DMS153 treated with DMSO at 0.1 percent for 48 hours (cell line): ENCODE results near the gene LY6G5B.

Experiments used
- DNase-seq: peaks from one replicate; lab custom pipeline; 2025; ENCODE audit not compliant: unreplicated experiment; lab: John Stamatoyannopoulos, UW

Gene LY6G5B

GRCh38 chr6:31669676-31670075 is at the start of gene LY6G5B:
LY6G5B (plus strand) TSS chr6:31669976; CDS start chr6:31670951, 975 bp downstream.
- DNase-seq = no peak

- peak; percentile 30 for DNase-seq
Observed at GRCh38 chr6:31620586-31621319, 49.0 kb upstream of the LY6G5B start, which contains the start of gene PRRC2A. PRRC2A (plus strand) TSS chr6:31620715; CDS start chr6:31622790, 2,075 bp downstream.

- no peak for DNase-seq
Observed at GRCh38 chr6:31621320-31621939, 48.3 kb upstream of the LY6G5B start.

- no peak for DNase-seq
Observed at GRCh38 chr6:31621991-31622390, 47.8 kb upstream of the LY6G5B start.

- DNase-seq = no peak
Observed at GRCh38 chr6:31622684-31623091, 47.1 kb upstream of the LY6G5B start.

GRCh38 chr6:31624070-31624469 is 45.7 kb upstream of the LY6G5B start:
- DNase-seq = no peak

GRCh38 chr6:31626952-31627351 is 42.8 kb upstream of the LY6G5B start:
- no peak for DNase-seq

- no peak for DNase-seq
Observed at GRCh38 chr6:31627690-31628287, 42.0 kb upstream of the LY6G5B start.

GRCh38 chr6:31629014-31629413 is 40.8 kb upstream of the LY6G5B start:
- no peak for DNase-seq

GRCh38 chr6:31630177-31630934 is 39.4 kb upstream of the LY6G5B start:
- DNase-seq = no peak

- DNase-seq = no peak
Observed at GRCh38 chr6:31631209-31631608, 38.6 kb upstream of the LY6G5B start.

GRCh38 chr6:31631681-31632278 is 38.0 kb upstream of the LY6G5B start:
- DNase-seq = no peak

GRCh38 chr6:31632279-31632946 is 37.4 kb upstream of the LY6G5B start:
- no peak for DNase-seq

GRCh38 chr6:31633447-31633846 is 36.3 kb upstream of the LY6G5B start:
- DNase-seq = no peak

GRCh38 chr6:31634131-31634530 is 35.6 kb upstream of the LY6G5B start:
- DNase-seq = no peak

- DNase-seq = no peak
Observed at GRCh38 chr6:31634969-31635575, 34.7 kb upstream of the LY6G5B start.

GRCh38 chr6:31636698-31637596 is 32.8 kb upstream of the LY6G5B start:
- DNase-seq = no peak

GRCh38 chr6:31639043-31639442 is 30.7 kb upstream of the LY6G5B start:
- DNase-seq = no peak

- DNase-seq = no peak
Observed at GRCh38 chr6:31639449-31639861, 30.3 kb upstream of the LY6G5B start.
